Amniotic stem cell (primary cell): ENCODE data around the gene SLC10A6.
A peak's percentile ranks its signal among the peaks of the same experiment; 100 is the strongest.

Source experiments
- DNase-seq: peaks from one replicate; lab custom pipeline; 2025; lab: John Stamatoyannopoulos, UW

The SLC10A6 gene

GRCh38 chr4:86847571-86847970 lies 1.6 kb downstream of the SLC10A6 start:
- DNase-seq, result no peak

- no peak for DNase-seq
These were observed 2.3 kb downstream of the SLC10A6 start for GRCh38 chr4:86846921-86847320.

- DNase-seq, result no peak
These were observed 3.6 kb downstream of the SLC10A6 start for GRCh38 chr4:86845593-86845992.

- no peak for DNase-seq
These were observed 7.9 kb downstream of the SLC10A6 start for GRCh38 chr4:86841309-86841708.

GRCh38 chr4:86840858-86841257 lies 8.3 kb downstream of the SLC10A6 start:
- no peak for DNase-seq

GRCh38 chr4:86837691-86838503 lies 11.3 kb downstream of the SLC10A6 start:
- DNase-seq, result no peak

- no peak for DNase-seq
These were observed 13.5 kb downstream of the SLC10A6 start for GRCh38 chr4:86835677-86836076.

- DNase-seq, result no peak
These were observed 14.3 kb downstream of the SLC10A6 start for GRCh38 chr4:86834901-86835300.

- DNase-seq, result no peak
These were observed 15.6 kb downstream of the SLC10A6 start for GRCh38 chr4:86833615-86834014.

GRCh38 chr4:86831262-86832130 lies 17.7 kb downstream of the SLC10A6 start:
- DNase-seq, result peak; percentile 58

GRCh38 chr4:86825511-86825910 lies 23.7 kb downstream of the SLC10A6 start:
- no peak for DNase-seq

- DNase-seq, result no peak
These were observed 27.0 kb downstream of the SLC10A6 start for GRCh38 chr4:86822136-86822535.

- no peak for DNase-seq
These were observed 28.0 kb downstream of the SLC10A6 start for GRCh38 chr4:86821151-86821550.

- no peak for DNase-seq
These were observed 29.6 kb downstream of the SLC10A6 start for GRCh38 chr4:86819561-86819960.

GRCh38 chr4:86818841-86819240 lies 30.3 kb downstream of the SLC10A6 start:
- DNase-seq, result no peak

- DNase-seq, result no peak
These were observed 31.0 kb downstream of the SLC10A6 start for GRCh38 chr4:86818211-86818610.

GRCh38 chr4:86816501-86817273 lies 32.5 kb downstream of the SLC10A6 start:
- no peak for DNase-seq

GRCh38 chr4:86815653-86816052 lies 33.5 kb downstream of the SLC10A6 start:
- DNase-seq, result no peak

GRCh38 chr4:86810847-86811246 lies 38.3 kb downstream of the SLC10A6 start:
- DNase-seq, result no peak

- no peak for DNase-seq
These were observed 39.4 kb downstream of the SLC10A6 start for GRCh38 chr4:86809809-86810208.

- no peak for DNase-seq
These were observed 58.1 kb downstream of the SLC10A6 start for GRCh38 chr4:86791126-86791525.

- no peak for DNase-seq
These were observed 60.4 kb downstream of the SLC10A6 start for GRCh38 chr4:86788826-86789225.
